ENCODE measurements around the gene SNRNP27. TPM values are rescaled to one million over a fixed set of nuclear protein-coding genes. Genes with fewer than 3 reads are reported as not detected.
"Not testable (repeated sequence)": the region's sequence is repeated elsewhere in the genome, so short reads cannot be mapped to it uniquely, and the experiment has no call there.

The SNRNP27 gene
- total RNA-seq, 2 donors from 2014 or later: 61.7 to 73.3 TPM

- DNase-seq (ENCODE audit: low spot score): no peak
- TF ChIP-seq CTCF (IDR thresholded peaks at IDR 0.05): no peak
- Histone ChIP-seq H3K9me3 (no peaks in the 10 kb centered on the region), H3K4me1 (no peaks in the 10 kb centered on the region), H3K36me3 (no peaks in the 10 kb centered on the region), H3K27me3 (no peaks in the 10 kb centered on the region), H3K27ac (no peak overlapping the region), H3K4me3 (no peak overlapping the region)
Observed at GRCh38 chr2:69950241-69950640, 56.5 kb downstream of the SNRNP27 start.

GRCh38 chr2:69950671-69951070 is 56.9 kb downstream of the SNRNP27 start:
- H3K27me3 ChIP-seq, H3K4me3 ChIP-seq, H3K36me3 ChIP-seq, H3K27ac ChIP-seq, H3K4me1 ChIP-seq, H3K9me3 ChIP-seq: not testable (repeated sequence)
- peak; percentile 11 for DNase-seq (ENCODE audit: low spot score)

DNA sequence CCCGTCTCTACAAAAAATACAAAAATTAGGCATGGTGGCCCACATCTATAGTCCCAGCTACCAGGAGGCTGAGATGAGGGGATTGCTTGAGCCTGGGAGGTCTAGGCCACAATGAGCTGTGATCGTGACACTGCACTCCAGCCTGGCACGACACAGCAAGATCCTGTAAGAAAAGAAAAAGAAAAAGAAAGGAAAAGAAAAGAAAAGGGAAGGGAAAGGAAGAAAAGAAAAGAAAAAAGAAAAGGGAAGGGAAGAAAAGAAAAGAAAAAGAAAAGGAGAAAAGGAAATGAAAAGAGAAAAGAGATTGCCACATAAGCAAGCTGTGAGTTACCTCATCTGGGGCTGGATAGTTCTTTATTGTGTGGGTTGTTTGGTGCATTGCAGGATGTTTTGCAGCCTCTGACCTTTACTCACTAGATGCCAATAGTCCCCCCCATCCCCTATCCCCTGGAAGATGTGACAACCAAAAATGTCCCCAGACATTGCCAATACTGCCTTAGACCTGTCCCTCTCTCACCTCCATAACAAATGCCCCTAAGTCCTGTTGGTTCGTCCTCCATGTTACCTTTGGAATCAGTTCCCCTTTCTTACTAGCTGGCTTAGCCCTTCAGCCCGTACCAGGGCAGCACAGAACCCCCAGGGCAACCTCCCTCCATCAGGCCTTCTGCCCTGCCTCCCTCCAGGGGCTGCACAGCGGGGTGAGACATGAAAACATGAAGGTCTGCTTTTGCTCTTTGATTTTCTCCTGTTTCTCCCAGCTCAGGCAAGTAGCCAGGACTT is 58.8 kb downstream of the SNRNP27 start:
- DNase-seq (ENCODE audit: low spot score): no peak
- no peak for TF ChIP-seq CTCF (IDR thresholded peaks at IDR 0.05)
- no peaks in the 10 kb centered on the region for H3K36me3 ChIP-seq
- H3K4me1 ChIP-seq: no peaks in the 10 kb centered on the region
- no peaks in the 10 kb centered on the region for H3K27me3 ChIP-seq
- no peak overlapping the region for H3K27ac ChIP-seq
- no peak overlapping the region for H3K4me3 ChIP-seq
- no peaks in the 10 kb centered on the region for H3K9me3 ChIP-seq

DNA sequence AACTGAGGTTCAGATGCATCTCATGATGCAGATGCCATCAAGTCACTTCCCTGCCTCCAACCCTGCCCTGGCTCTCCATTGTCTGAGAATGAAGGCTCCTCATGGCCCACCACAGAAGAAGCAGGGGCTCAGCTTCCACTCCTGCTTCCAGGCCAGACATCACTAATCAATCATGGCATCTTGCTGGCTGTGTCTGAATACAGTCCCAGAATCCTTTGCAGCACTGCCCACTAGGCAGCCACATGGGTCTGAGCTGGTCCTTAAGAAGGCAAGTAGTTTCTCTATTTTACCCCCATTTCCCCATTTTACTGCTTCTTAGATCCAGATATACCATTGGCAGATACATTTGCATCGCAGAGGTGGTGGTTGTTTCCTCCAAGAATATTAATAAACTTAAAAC is 60.3 kb downstream of the SNRNP27 start:
- no peak for DNase-seq (ENCODE audit: low spot score)
- Histone ChIP-seq H3K27ac (no peak overlapping the region), H3K4me1 (no peaks in the 10 kb centered on the region), H3K27me3 (no peaks in the 10 kb centered on the region), H3K4me3 (no peak overlapping the region), H3K36me3 (no peaks in the 10 kb centered on the region), H3K9me3 (no peaks in the 10 kb centered on the region)
- TF ChIP-seq CTCF (IDR thresholded peaks at IDR 0.05): no peak

Other genes with a start within 250 kb of the SNRNP27 start
- gene ANXA4, start 151.8 kb upstream of the SNRNP27 start, total RNA-seq: 10 to 100 TPM; 12.7 to 25.9 TPM
- gene GMCL1, start 64.3 kb upstream of the SNRNP27 start, total RNA-seq: 1 to 10 TPM; 5.4 to 7.2 TPM
- 1 to 10 TPM; 4.4 to 4.7 TPM for gene MXD1, start 21.2 kb downstream of the SNRNP27 start, total RNA-seq
- gene ASPRV1, start 67.7 kb downstream of the SNRNP27 start, total RNA-seq: under 1 TPM; 0.33 to 0.83 TPM
- 100 to 1,000 TPM; 121 to 147 TPM for gene PCBP1, start 193.5 kb downstream of the SNRNP27 start, total RNA-seq